HG03175 (cell line): ENCODE data around the gene DYNC1I1.

Experiments used
- ATAC-seq: cut with Tn5 transposase; IDR thresholded peaks from one replicate; pipeline ENCODE4 v1.9.1; 2021; ENCODE audit warnings: mild to moderate bottlenecking, moderate library complexity; ENCODE audit not compliant: unreplicated experiment

DYNC1I1 gene

DNA sequence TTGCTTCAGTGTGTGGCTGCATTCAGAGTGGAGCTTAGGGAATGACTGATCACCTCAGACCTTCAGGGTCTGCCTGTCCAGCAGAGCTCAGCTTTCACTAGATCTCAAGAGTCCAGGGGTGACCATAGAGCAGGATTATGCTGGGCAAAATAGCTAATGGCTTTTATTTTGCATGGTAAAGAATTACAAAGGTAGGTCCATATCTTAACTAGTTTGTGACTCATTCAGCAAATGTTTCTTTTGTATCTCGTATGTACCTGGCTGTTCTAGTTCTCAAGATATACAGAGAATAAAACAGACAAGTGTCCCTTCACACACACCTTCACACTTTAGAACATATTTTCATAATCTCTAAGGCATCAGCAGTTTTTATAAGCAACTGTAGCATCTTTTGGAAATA lies 180.5 kb downstream of the DYNC1I1 start:
- no peak for ATAC-seq

DNA sequence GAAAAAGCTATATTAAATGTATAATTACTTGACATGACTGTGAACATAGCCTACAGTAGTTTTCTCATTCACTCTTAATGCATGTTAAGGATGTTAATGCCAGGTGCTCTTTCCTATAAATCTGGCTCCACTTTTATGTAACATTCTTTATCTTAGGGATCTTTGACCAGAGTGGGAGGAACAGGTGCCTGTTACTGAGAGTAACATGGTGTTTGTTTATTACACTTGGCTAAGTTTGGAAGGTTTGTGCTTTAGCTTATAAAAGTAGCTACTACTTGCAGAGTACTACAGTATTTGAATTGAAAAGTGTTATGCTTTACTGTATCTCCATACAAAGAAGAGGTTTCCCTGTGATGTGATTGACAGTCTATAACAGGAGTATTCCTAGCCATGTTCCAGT lies 183.4 kb downstream of the DYNC1I1 start:
- no peak for ATAC-seq

DNA sequence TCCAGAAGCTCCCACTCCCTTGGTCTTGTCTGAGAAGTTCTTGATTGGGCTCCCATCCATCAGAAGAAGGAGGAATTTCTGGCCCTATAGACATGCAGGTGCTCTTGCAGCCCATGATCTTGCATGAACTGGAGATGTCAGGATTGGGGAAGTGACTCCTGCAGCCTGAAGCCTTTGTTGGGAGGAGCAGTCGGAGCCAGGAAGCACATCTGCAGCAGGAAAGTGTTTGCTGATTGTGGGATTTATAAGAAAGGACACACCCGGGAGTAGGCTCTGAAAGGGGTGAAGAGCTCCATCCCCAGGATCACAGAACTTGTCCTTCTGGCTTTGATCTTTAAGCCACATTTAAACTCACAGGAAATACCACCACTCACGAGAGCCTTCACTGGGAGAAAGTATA lies 185.2 kb downstream of the DYNC1I1 start:
- no peak for ATAC-seq

DNA sequence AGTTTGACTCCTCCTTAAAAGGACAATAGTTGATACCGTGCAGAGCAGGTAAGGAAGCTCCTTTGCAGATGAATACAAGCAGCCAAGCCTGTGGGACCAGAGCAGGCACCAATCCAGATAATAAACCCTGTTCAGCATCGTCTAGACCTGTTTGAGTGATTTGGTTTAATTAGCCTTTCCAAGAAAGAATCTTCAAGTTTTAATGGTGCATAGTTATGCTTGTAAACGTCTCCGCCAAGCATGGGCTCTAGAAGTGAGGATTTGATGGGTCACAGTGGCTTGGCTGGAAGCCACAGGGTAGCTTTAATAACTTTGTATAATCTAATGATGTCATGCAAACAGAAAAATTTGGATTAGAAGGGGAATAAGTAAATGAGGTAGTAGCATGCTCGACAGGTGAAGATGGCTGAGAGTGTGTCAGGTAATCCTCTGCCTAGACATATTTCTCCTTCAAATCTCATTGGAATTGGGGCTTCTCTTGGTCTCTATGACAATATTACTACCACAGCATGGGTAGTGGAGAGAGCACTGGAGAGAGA lies 188.4 kb downstream of the DYNC1I1 start:
- ATAC-seq = no peak

DNA sequence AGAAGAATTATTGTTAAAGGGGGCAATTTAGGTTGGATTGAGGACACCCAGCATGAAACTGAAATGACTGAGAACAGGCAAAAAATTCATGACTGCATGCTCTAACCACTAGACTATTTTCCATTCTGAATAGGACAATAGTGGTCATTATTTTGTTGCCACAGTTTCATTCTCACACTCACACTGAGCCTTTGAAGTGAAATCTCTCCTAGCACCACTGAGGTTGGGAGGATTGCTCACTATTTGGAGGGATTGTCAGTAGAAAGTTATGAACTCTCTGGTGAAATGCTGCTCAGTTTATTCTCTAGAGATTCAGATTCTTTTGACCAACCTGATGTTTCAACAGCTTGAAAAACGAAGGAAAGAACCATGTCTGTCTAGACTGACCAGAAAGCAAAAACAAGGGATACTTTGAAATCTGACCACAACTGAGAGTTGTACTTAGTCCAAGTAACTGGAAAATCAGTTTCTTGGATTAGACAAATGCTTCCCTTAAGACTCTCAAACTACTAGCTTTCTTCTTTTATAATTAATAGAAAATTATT lies 191.2 kb downstream of the DYNC1I1 start:
- no peak for ATAC-seq

DNA sequence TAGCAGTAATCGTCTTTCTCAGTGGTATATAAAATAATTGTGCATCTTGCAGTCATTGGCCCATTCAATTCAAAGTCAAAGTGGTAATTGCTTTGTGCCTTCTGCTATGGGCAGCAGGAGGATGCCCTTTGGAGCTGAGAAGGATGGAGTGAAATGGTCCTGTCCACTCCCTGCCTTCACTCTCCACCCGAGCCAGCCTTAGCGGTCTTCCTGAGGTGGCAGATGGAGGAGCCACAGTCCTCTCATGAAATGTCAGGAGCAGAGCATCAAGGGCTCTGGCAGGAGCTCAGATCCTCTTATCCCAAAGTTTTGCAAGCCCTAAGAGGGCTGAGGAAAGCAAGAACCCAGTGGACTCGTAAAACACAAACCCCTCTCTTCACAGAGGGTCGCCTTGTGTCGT lies 199.4 kb downstream of the DYNC1I1 start:
- no peak for ATAC-seq

DNA sequence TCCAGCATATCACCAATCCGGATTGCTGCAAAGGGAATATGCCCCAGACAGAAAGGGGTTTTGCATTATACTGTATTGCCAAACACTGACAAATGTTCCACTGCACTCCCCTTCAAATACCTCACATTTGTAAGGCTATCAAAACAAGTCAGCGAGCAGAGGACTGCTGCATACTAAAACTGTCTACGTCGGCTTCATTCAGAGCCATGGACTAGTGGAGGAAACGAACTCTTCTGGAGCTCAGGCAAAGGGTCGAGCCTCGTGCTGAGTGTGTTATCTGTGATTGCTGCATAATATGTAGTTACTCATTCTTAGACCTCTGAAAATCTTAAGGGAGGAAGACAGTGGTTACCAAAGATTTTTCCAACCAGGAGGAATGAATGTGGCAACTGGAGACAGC lies 200.2 kb downstream of the DYNC1I1 start:
- no peak for ATAC-seq

DNA sequence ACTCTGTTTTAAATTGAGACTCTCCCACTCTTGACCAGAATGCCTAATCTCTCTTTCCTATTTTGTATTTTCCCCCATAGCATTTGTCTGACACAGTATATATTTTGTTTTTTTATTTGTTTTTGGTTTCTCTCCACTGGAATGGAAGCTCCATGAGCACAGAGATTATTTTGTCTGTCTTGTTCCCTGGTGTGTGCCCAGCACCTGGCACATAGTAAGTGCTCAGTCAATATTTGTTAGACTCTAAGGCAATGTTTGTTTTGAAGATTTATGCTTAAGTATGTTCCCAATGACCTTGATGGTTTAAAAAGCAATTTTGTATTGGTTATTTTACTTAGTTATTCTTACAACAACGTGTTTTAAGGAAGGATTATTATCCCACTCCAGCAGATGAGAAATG lies 201.8 kb downstream of the DYNC1I1 start:
- no peak for ATAC-seq

DNA sequence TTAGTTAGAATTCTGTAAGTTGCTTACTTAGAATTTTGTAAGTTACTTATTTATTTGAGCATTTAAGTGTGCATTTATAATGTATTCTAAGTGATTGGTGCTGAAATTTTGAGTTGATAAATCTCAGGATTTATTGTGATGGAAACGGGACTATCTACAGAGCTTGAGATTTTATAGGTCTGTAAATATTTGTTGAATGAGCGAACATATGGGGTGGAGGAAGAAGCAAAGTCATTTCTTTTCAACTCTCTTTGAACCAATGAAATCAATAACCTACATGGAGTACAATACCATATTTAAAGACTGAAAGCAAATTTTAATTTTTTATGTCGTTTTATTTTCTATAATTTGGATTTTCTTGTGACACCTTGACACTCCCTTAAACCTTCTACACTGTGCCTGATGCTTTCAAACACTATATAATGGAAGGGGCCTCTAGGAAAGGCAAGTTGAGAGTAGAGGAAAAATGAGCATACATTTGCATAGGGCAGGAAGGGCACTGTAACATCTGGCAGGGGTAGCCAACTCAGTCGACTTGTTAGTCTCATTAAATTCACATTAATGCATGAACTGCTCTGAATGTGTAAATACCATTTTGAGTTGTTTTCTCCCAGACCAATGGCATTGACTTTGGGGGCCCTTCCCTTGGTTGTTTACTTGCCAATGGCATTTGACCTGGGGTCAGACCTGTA lies 204.2 kb downstream of the DYNC1I1 start:
- ATAC-seq = no peak

DNA sequence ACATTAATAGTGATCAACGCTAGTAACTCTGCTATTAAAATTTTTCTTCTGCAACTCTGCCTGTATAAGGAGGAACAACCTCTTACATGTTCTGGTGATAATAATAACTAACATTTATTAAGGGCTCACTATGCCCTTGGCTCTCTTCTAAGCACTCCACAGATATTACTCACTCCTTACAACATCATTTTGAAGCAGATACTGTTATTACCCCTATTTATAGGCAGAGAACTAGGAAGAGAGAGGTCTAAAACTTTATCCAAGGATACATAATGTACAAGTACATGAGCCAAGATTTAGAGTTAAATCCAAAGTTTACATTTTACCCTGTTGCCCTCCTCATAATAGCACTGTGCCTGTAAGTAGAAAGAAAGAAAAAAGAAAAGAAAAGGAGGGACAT lies 205.6 kb downstream of the DYNC1I1 start:
- no peak for ATAC-seq

DNA sequence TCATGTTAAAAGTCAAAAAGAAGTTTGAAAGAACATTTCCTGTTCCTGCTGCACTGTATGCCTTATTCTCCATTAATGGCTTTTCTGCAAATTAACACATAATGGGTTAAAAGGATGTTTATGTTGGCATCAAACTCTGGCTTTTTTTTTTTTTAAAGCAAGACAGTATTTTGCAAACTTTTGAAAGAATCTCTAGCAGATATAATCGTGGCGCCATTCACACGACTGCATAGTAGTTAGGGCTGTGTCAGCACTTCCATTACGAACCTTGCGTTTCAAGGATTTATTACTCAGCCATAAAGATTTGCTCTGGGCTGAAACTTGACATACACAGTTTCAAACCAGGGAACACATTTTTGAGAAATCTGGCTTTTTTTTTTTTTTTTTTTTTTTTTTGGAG lies 207.8 kb downstream of the DYNC1I1 start:
- no peak for ATAC-seq

DNA sequence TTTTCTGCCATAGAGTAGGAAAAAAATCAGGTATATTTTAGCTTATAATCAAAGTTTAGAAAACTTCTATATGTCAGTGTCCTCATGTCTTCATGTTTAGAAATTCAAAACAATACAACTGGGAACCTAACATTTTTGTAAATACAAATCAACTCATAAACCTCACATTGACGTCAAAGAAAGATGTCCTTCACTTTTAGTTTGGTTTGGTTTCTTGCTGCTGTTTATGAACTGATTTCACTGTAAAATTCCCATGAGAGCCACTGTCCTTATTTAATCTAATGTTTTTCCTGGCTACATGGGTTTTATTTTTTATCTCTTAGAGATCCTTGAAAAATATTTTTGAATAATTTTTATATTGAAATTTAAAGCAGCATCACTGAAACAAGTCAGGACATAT lies 208.4 kb downstream of the DYNC1I1 start:
- ATAC-seq = no peak

DNA sequence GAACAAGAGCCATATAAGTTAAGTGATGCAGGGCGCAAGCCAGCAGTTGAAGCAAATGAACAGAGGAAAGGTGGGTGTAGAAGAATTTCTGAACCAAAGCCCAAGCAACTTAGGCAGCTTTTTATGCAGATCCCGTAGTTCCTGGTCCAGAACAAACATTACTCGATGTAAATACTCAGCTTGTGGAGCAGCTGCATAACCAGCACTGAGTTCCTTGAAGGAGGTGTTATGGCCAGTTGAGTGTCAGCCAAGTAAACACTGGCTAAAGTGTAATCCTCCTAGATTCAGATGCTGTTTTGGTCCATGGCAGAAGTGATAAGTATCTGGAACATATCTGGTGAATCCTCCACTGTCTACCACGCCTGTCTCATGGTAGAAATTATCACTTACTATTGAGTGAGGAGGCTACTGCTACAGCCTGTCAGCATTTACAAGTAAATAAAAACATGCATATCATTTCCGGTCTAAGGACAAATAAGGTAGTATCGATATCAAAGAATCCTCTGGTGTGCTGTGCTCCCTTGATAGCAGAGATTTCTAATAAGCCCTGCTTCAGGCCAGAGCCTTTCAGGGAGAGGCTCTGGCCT lies 213.9 kb downstream of the DYNC1I1 start:
- no peak for ATAC-seq

DNA sequence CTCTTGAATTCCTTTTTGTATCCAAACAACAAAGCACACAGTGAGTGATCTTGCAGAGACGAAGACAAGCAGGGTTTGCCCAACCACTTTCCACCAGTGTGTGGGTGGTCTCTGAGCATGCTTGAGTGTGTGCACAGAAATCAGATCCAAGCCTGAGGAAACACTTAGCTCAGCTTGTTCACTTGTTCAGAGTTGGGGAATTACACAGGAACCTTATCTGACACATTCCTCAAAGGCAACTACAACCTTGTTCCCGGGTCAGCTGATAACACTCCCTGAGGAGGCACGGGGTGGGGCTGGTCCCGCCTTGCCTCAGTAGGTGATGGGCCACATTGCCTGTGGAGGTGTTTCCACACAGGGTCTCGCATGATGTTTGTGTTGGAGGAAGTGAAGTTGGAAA lies 216.9 kb downstream of the DYNC1I1 start:
- no peak for ATAC-seq

DNA sequence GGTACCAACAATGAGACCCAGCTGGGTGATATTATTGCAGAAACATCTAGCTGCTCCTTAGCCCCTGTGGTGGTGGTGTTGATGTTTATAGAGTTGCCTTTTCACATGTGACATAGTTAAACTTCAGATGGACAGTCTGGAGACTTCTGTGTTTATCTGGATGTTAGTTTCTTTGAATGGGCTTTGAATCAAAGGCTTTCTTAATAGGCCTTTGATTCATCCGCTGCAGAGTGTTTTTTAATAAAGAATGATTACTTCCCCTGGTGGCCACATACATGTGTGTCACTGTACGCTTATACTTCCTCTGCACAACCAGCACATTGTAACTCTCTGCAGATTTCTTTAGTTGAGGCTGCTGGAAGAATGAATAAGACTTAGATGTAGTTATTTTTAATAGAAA lies 221.0 kb downstream of the DYNC1I1 start:
- no peak for ATAC-seq

DNA sequence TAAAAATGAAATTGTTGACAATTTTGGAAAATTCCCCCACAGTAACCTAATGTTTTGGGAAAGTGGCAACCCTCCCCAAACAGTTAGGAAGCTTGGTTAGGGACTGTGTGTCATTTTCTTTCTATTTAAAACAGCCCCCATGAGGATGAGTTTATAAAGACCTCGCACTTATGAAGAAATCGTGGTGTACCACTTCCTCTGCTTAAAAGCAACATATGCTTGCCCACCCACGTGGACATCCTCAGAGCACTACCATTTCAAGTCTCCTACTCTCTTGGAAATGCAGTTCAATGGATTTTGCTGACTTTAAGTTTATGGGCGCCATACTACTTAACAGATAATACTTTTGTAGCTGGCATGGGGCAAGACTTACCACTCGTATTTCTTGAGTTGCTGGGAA lies 223.8 kb downstream of the DYNC1I1 start:
- ATAC-seq = no peak

DNA sequence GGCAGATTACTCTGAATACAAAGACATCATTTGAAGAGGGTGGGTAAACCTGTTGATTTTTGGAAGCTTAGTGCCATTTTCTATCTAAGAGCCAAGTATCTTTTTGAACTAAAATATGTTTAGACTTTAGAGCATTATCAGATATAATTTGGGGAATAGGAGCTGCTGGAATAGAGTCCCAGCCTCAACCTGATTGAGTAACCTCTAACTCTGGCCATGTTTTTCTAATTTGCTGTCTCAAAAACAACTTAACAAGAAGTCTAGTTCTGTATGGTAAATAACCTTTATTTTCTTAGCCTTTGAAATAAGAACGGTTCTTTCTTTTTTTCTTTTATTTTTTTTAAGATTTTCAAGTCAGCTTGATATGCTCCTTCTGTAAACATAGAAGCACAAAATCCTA lies 224.5 kb downstream of the DYNC1I1 start:
- no peak for ATAC-seq

DNA sequence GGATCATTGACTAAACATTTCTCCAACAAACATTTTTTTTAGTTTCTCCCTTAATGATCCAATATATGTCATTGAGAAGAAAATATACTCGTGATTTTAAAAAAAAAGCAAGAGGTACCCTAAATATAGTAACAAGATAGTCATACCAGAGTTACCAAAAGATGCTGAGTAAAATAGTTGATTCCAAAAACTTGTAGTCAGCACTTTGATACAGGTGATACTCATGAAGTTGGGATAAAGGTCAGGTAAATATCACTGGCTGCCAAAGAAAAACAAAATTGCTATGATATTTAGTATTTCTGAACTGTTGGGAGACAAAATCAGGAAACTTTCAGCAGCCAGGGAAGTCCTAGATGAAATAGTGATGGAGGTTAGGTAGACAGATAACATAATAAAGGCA lies 225.3 kb downstream of the DYNC1I1 start:
- ATAC-seq = no peak

DNA sequence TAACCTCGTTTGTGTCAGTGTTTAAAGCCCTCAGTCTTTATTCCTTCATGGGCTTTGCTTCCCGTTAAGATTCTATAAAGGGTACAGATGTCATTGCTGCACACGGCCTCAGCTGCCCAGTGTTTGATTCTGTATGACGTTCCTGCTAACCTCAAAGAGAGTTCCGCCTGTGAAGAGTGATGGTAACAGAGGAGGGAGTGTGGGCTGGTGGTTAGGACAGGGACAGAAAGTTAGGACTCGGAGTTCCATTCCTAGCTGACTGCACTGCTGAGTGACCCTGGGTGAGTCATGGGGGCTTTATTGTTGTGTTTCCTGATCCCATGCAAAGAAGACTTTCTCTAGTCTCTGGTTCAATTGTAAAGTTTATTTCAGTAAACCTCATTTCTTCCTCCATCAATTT lies 227.1 kb downstream of the DYNC1I1 start:
- no peak for ATAC-seq

DNA sequence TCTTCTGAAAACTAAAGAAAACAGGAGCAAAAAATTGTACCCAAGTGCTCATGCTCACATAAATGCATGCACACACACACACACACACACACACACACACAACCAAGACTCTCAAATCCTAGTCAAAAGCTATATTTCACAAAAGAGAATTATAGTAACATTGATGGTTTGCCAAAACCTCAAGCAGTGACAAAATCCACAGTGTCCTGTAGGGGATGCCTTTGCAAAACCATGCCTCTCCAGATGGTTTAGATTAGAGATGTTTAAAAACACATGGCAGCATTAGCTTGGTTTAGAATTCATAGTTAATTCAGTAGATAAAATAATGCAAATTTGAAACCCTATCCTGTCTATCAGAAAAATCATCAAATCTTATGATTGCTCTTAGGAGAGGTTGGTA lies 232.2 kb downstream of the DYNC1I1 start:
- no peak for ATAC-seq

DNA sequence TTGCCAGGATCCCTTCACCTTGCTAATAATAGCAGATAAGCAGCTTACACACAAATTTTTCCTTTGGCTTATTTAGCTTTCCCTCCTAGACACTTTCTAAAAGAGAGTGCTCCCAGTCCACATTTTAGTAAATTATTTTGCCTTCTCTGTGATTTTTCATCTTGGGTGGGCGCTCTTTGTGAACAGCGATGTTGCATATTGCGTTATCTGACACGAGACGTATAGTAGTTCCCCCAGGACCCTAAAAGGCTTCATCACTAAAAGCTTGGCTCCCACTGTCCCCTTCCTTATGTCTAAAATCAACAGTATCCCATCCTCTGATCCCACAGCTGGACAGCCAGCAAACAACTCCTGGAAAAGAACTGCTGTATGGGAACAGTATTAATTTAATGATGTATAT lies 232.9 kb downstream of the DYNC1I1 start:
- ATAC-seq = no peak

DNA sequence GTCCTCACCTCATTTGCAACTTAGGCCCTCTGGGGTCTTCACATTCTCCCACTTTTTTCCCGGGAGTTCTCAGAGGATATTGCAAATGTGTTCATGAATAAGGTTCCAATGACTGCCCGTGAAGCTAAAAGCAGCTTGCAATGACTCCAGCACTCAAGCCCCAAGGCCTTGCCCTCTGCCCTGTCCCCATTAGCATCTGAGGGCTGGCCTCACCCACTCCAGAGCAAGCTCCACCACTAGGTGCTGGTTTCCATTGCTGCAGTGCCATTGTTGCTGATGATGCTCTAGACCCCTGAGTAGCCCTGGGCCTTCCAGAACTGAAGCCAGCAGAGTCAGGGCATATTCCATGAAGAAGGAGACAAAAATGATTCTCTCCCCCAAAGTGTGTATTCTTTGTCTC lies 236.8 kb downstream of the DYNC1I1 start:
- ATAC-seq = no peak

DNA sequence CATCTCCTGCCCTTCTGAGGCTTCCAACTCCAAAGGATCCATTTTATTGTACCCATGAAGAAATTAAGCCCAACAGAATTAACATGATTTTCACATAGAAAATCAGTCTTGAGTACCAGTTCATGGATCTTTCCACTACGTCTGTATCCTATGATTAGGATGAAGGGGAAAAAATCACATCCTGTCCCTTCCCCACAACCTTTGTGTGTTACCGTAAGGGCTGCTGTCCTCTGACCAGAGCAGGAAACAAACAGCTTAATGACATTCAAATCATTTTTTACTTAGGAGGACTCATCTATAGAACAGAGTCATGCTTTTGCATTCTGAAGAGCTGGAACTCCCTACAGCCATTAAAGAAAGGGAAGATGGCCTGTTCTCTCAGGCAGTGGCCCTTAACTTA lies 241.5 kb downstream of the DYNC1I1 start:
- ATAC-seq = no peak
